B cell (primary cell): ENCODE data around the gene SLC24A3. TPM values are rescaled to one million over a fixed set of nuclear protein-coding genes. Genes with fewer than 3 reads are reported as not detected.

Experiments used
- ATAC-seq: fragments of 200-7000 bp; cut with Tn5 transposase; one replicate; pipeline ENCODE4 v1.10.0; 2021; ENCODE audit warnings: low read depth, mild to moderate bottlenecking, moderate number of reproducible peaks, moderate library complexity
- CTCF ChIA-PET: fragments of 350-600 bp; sonication (Branson Sonifier 250); formaldehyde crosslinking; loops from one replicate; lab custom pipeline; 2021; ENCODE audit warnings: antibody characterized with exemption, inconsistent platforms; lab: Charles Lee
- POLR2A ChIA-PET: fragments of 350-600 bp; sonication (Branson Sonifier 250); formaldehyde crosslinking; loops from one replicate; lab custom pipeline; 2021; ENCODE audit warnings: antibody characterized with exemption; lab: Charles Lee
- DNase-seq: peaks from one replicate; pipeline ENCODE4 v3.0.0; 2013
- H2AFZ ChIP-seq: 2 replicates; pipeline ENCODE4 v1.6.1; 2012; ENCODE audit warnings: mild to moderate bottlenecking, low read depth, low read length; ENCODE audit not compliant: insufficient read depth, poor library complexity, severe bottlenecking
- H3K27ac ChIP-seq, 2 donors: 1 replicate in 1 of 2; 2 replicates in 1 of 2; pipeline ENCODE4 v1.5.1; 2012 to 2013; ENCODE audit warnings: low read length in 2 of 2, mild to moderate bottlenecking in 2 of 2, moderate library complexity in 1 of 2
- H3K27me3 ChIP-seq, 4 experiments: fragments of 200-600 bp in 1 of 4; sonication (generic) in 1 of 4; replicated peaks in 1 of 4; 1 replicate in 2 of 4; 2 replicates in 2 of 4; pipeline versions ENCODE4 v1.6.1 to v1.7.0; 2013 to 2016; ENCODE audit warnings: low read length in 3 of 4, mild to moderate bottlenecking in 2 of 4, mixed read lengths in 1 of 4, moderate library complexity in 1 of 4; ENCODE audit not compliant: insufficient read depth in 4 of 4, control insufficient read depth in 3 of 4; ENCODE audit errors: control extremely low read depth in 1 of 4
- H3K36me3 ChIP-seq, 2 experiments: replicated peaks in 1 of 2; 1 replicate in 1 of 2; 2 replicates in 1 of 2; pipeline versions ENCODE4 v1.6.1 to v1.7.1; 2013; ENCODE audit warnings: low read length in 1 of 2; ENCODE audit not compliant: insufficient read depth in 2 of 2, control insufficient read depth in 1 of 2; ENCODE audit errors: control extremely low read depth in 1 of 2, extremely low read depth in 1 of 2
- H3K4me1 ChIP-seq, 2 donors: fragments of 200-600 bp in 1 of 2; sonication (generic) in 1 of 2; 1 replicate in 1 of 2; 2 replicates in 1 of 2; pipeline versions ENCODE4 v1.5.1 to v1.6.1; 2013 to 2017; ENCODE audit warnings: low read length in 2 of 2; ENCODE audit not compliant: control insufficient read depth in 2 of 2, insufficient read depth in 2 of 2
- H3K4me2 ChIP-seq: replicated peaks from 2 replicates; pipeline ENCODE3; 2012; ENCODE audit warnings: mild to moderate bottlenecking, low read depth, low read length; ENCODE audit not compliant: poor library complexity, severe bottlenecking
- H3K4me3 ChIP-seq, 5 experiments: fragments of 200-600 bp in 1 of 5; sonication (generic) in 1 of 5; 1 replicate in 3 of 5; 2 replicates in 2 of 5; pipeline versions ENCODE4 v1.5.1 to v1.7.0; 2011 to 2016; ENCODE audit warnings: low read length in 4 of 5, mild to moderate bottlenecking in 4 of 5, low read depth in 2 of 5, control low read depth in 1 of 5, moderate library complexity in 1 of 5; ENCODE audit not compliant: insufficient read depth in 1 of 5; ENCODE audit errors: control extremely low read depth in 1 of 5, extremely low read depth in 1 of 5
- H3K79me2 ChIP-seq: fragments of 200-600 bp; sonication (generic); one replicate; pipeline ENCODE4 v1.6.0; 2016; ENCODE audit warnings: low read length; ENCODE audit not compliant: control insufficient read depth, insufficient read depth
- H3K9ac ChIP-seq: fragments of 200-600 bp; sonication (generic); 2 replicates; pipeline ENCODE4 v1.6.1; 2017; ENCODE audit warnings: mild to moderate bottlenecking, low read length, moderate library complexity
- H3K9me3 ChIP-seq, 3 donors: one replicate each; pipeline versions ENCODE4 v1.6.1 to v1.7.1; 2013; ENCODE audit warnings: low read length in 2 of 3; ENCODE audit not compliant: control insufficient read depth in 2 of 3, insufficient read depth in 1 of 3; ENCODE audit errors: control extremely low read depth in 1 of 3
- H4K20me1 ChIP-seq: 2 replicates; pipeline ENCODE4 v1.6.0; 2012; ENCODE audit warnings: mild to moderate bottlenecking, low read length; ENCODE audit not compliant: insufficient read depth, control insufficient read depth, poor library complexity, severe bottlenecking
- H3K27ac Mint-ChIP-seq: one replicate; pipeline ENCODE4 v1.8.0; 2021; ENCODE audit warnings: mixed read lengths
- H3K27me3 Mint-ChIP-seq: one replicate; pipeline ENCODE4 v1.8.0; 2021; ENCODE audit warnings: mixed read lengths
- H3K4me1 Mint-ChIP-seq: one replicate; pipeline ENCODE4 v1.8.0; 2021; ENCODE audit warnings: mixed read lengths
- H3K4me3 Mint-ChIP-seq: one replicate; pipeline ENCODE4 v1.8.0; 2021; ENCODE audit warnings: mixed read lengths
- H3K9me3 Mint-ChIP-seq: one replicate; pipeline ENCODE4 v1.8.0; 2022; ENCODE audit warnings: mixed read lengths; ENCODE audit not compliant: insufficient read depth
- EZH2 ChIP-seq: IDR thresholded peaks from 2 replicates; pipeline ENCODE4 v1.6.1; 2012; ENCODE audit warnings: borderline replicate concordance, low read depth, mild to moderate bottlenecking, moderate library complexity, low read length; ENCODE audit not compliant: insufficient read depth, poor library complexity, severe bottlenecking
- WGBS: methylation state at CpG from one replicate; pipeline ENCODE4 v1.1.5; 2013; ENCODE audit warnings: missing lambda C conversion rate; ENCODE audit not compliant: insufficient coverage; 5-methylcytosine and 5-hydroxymethylcytosine counted together
- intact Hi-C: fragments of 100-400 bp; cut with micrococcal nuclease; formaldehyde crosslinking; loops from one replicate; pipeline ENCODE4 v1.10.0; 2022
- polyA plus RNA-seq: library from polyadenylated mRNA; depleted of rRNA; stranded (reverse); fragments of >200 nt; gene quantifications from 2 replicates; pipeline ENCODE4 v1.2.3, GENCODE V29; 2012
- total RNA-seq, 2 donors: library from RNA; stranded (reverse); fragments of 120-200 nt in 1 of 2; gene quantifications; 1 replicate in 1 of 2; 2 replicates in 1 of 2; pipeline versions ENCODE4 v1.2.3 to v1.2.4, GENCODE V29; 2013 to 2022
- TF ChIP-seq, protein P1 (sequence below): fragments of 200-600 bp; IDR thresholded peaks from one replicate; pipeline ENCODE4 v1.8.0; 2022; ENCODE audit warnings: antibody characterized with exemption, mild to moderate bottlenecking

SLC24A3 gene
- total and polyA plus RNA-seq, 2 donors (not counting 1 experiment from before 2014, with no cell fraction given), result not detected

DNA sequence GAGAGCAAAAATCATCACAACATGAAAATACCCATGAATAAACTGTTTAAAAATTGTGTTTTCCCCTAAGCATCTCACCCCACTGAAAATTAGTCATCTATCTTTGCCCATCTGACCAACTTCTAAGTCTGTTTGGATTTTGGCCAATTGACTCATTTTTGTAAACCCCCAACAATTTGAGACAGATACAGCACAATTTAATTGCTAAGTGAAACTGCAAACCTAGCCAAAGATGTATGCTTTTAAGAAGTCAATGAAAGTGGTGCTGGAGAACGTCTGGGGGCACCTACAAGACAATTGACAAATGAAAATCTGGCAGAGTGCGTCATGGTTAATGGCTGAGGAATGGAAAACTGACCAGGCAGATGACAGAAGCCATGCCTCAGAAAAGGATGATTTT is 30.9 kb upstream of the SLC24A3 start:
- no peak for DNase-seq
- Histone ChIP-seq H3K79me2 (no peaks in the 10 kb centered on the region), H2AFZ (no peak overlapping the region), H3K4me2 (no peak overlapping the region), H3K4me1 (no peaks in the 10 kb centered on the region), H4K20me1 (no peaks in the 10 kb centered on the region), H3K36me3 (no peaks in the 10 kb centered on the region), H3K9me3 (no peaks in the 10 kb centered on the region), H3K27ac (no peak overlapping the region), H3K9ac (no peak overlapping the region), H3K27me3 (no peaks in the 10 kb centered on the region), H3K4me3 (no peak overlapping the region)
- no peak for TF ChIP-seq EZH2
- TF ChIP-seq, protein P1, sequence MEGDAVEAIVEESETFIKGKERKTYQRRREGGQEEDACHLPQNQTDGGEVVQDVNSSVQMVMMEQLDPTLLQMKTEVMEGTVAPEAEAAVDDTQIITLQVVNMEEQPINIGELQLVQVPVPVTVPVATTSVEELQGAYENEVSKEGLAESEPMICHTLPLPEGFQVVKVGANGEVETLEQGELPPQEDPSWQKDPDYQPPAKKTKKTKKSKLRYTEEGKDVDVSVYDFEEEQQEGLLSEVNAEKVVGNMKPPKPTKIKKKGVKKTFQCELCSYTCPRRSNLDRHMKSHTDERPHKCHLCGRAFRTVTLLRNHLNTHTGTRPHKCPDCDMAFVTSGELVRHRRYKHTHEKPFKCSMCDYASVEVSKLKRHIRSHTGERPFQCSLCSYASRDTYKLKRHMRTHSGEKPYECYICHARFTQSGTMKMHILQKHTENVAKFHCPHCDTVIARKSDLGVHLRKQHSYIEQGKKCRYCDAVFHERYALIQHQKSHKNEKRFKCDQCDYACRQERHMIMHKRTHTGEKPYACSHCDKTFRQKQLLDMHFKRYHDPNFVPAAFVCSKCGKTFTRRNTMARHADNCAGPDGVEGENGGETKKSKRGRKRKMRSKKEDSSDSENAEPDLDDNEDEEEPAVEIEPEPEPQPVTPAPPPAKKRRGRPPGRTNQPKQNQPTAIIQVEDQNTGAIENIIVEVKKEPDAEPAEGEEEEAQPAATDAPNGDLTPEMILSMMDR, result no peak
- ChIA-PET CTCF (no interaction called here), POLR2A (no interaction called here)
- H3K27me3 Mint-ChIP-seq, result no peaks in the 10 kb centered on the region
- no peaks in the 10 kb centered on the region for H3K4me1 Mint-ChIP-seq
- no peak for ATAC-seq
- H3K27ac Mint-ChIP-seq, result no peak overlapping the region
- 80% methylated on average over 2 of the region's 2 CpGs for WGBS
- H3K9me3 Mint-ChIP-seq, result no peaks in the 10 kb centered on the region
- intact Hi-C loops, result no loop called here
- no peak overlapping the region for H3K4me3 Mint-ChIP-seq

GRCh38 chr20:19185083-19185482 is 27.4 kb upstream of the SLC24A3 start:
- intact Hi-C loops, result no loop called here
- no peak overlapping the region for H3K27ac Mint-ChIP-seq
- ChIA-PET POLR2A (no interaction called here), CTCF (no interaction called here)
- Histone ChIP-seq H3K4me2 (no peak overlapping the region), H3K79me2 (no peaks in the 10 kb centered on the region), H3K4me1 (no peaks in the 10 kb centered on the region), H2AFZ (no peak overlapping the region), H4K20me1 (no peaks in the 10 kb centered on the region), H3K27ac (no peak overlapping the region), H3K27me3 (no peaks in the 10 kb centered on the region), H3K9ac (no peak overlapping the region), H3K4me3 (no peak overlapping the region), H3K36me3 (no peaks in the 10 kb centered on the region), H3K9me3 (no peaks in the 10 kb centered on the region)
- ATAC-seq (no peak), DNase-seq (no peak)
- H3K4me1 Mint-ChIP-seq, result no peaks in the 10 kb centered on the region
- H3K4me3 Mint-ChIP-seq, result no peak overlapping the region
- H3K27me3 Mint-ChIP-seq, result no peaks in the 10 kb centered on the region
- peaks cover 2% of the 10 kb centered on the region for H3K9me3 Mint-ChIP-seq
- TF ChIP-seq EZH2, result no peak
- TF ChIP-seq, protein P1, result no peak
